Panc1 (cell line): ENCODE measurements around the gene BRICD5.

ENCODE experiments used
- POLR2AphosphoS5 ChIP-seq: IDR thresholded peaks from 2 replicates; pipeline ENCODE4 v1.6.1; 2012; ENCODE audit warnings: mild to moderate bottlenecking, low read depth, low read length, moderate library complexity
- TF ChIP-seq, protein P1 (sequence below): fragments of 450-650 bp; IDR thresholded peaks from 2 replicates; pipeline ENCODE4 v1.5.1; 2017; ENCODE audit warnings: mild to moderate bottlenecking
- TF ChIP-seq, protein P2 (sequence below), 2 experiments: IDR thresholded peaks; 2 replicates each; pipeline ENCODE4 v1.6.1; 2011 to 2012; ENCODE audit warnings: low read depth in 2 of 2, control low read depth in 1 of 2, low read length in 1 of 2, mild to moderate bottlenecking in 1 of 2, moderate library complexity in 1 of 2; ENCODE audit not compliant: insufficient read depth in 1 of 2

DNA sequence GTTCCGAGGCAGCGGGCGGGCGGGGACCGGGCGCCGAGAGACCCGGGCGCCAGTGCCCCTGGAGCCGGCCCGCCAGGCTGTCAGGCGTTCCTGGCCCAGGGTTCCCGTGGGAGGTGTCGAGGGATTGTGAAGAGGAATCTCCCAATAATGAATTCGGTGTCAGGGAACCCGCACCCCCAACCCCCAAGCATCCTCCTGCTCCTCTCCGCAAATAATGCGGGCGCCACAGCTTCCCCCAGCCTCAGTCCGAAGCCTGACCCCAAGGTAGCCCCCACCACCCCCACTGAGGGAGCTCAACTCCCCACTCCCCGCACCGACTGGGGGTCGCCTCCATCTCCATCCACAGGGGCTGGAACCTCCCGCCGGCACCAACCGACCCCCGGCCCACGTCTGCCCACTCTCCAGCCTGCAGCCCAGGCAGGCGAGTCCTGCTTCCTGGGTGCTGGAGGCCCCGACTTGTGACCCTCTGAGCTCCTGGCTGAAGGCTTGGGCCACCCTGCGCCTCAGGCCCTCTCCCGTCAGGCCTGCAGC lies 13.6 kb downstream of the BRICD5 start:
- no peak for TF ChIP-seq POLR2AphosphoS5
- TF ChIP-seq, protein P1, sequence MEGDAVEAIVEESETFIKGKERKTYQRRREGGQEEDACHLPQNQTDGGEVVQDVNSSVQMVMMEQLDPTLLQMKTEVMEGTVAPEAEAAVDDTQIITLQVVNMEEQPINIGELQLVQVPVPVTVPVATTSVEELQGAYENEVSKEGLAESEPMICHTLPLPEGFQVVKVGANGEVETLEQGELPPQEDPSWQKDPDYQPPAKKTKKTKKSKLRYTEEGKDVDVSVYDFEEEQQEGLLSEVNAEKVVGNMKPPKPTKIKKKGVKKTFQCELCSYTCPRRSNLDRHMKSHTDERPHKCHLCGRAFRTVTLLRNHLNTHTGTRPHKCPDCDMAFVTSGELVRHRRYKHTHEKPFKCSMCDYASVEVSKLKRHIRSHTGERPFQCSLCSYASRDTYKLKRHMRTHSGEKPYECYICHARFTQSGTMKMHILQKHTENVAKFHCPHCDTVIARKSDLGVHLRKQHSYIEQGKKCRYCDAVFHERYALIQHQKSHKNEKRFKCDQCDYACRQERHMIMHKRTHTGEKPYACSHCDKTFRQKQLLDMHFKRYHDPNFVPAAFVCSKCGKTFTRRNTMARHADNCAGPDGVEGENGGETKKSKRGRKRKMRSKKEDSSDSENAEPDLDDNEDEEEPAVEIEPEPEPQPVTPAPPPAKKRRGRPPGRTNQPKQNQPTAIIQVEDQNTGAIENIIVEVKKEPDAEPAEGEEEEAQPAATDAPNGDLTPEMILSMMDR: no peak
- TF ChIP-seq, protein P2, sequence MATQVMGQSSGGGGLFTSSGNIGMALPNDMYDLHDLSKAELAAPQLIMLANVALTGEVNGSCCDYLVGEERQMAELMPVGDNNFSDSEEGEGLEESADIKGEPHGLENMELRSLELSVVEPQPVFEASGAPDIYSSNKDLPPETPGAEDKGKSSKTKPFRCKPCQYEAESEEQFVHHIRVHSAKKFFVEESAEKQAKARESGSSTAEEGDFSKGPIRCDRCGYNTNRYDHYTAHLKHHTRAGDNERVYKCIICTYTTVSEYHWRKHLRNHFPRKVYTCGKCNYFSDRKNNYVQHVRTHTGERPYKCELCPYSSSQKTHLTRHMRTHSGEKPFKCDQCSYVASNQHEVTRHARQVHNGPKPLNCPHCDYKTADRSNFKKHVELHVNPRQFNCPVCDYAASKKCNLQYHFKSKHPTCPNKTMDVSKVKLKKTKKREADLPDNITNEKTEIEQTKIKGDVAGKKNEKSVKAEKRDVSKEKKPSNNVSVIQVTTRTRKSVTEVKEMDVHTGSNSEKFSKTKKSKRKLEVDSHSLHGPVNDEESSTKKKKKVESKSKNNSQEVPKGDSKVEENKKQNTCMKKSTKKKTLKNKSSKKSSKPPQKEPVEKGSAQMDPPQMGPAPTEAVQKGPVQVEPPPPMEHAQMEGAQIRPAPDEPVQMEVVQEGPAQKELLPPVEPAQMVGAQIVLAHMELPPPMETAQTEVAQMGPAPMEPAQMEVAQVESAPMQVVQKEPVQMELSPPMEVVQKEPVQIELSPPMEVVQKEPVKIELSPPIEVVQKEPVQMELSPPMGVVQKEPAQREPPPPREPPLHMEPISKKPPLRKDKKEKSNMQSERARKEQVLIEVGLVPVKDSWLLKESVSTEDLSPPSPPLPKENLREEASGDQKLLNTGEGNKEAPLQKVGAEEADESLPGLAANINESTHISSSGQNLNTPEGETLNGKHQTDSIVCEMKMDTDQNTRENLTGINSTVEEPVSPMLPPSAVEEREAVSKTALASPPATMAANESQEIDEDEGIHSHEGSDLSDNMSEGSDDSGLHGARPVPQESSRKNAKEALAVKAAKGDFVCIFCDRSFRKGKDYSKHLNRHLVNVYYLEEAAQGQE (IDR thresholded peaks at IDR 0.05; ENCODE audit: insufficient read depth in 1 of 2, low read depth in 2 of 2, low read length in 1 of 2): no peak
